ENCODE measurements around the gene CTDSPL2. TPM values are rescaled to one million over a fixed set of nuclear protein-coding genes. Genes with fewer than 3 reads are reported as not detected.

Gene CTDSPL2
- polyA plus RNA-seq, 2 of the 4 experiments (the other 2 are of a cell fraction), result 15.4 to 50.1 TPM

GRCh38 chr15:44482090-44482489, 54.7 kb downstream of the CTDSPL2 start (continued):
- TF ChIP-seq, protein P1, sequence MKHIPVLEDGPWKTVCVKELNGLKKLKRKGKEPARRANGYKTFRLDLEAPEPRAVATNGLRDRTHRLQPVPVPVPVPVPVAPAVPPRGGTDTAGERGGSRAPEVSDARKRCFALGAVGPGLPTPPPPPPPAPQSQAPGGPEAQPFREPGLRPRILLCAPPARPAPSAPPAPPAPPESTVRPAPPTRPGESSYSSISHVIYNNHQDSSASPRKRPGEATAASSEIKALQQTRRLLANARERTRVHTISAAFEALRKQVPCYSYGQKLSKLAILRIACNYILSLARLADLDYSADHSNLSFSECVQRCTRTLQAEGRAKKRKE (CRISPR knock-in tag; IDR thresholded peaks at IDR 0.05; ENCODE audit: low read depth), result no peak
- TF ChIP-seq FOXS1 (CRISPR knock-in tag; IDR thresholded peaks at IDR 0.05) (no peak), ESRRA (IDR thresholded peaks at IDR 0.05; ENCODE audit: borderline replicate concordance, low read length) (no peak)

DNA sequence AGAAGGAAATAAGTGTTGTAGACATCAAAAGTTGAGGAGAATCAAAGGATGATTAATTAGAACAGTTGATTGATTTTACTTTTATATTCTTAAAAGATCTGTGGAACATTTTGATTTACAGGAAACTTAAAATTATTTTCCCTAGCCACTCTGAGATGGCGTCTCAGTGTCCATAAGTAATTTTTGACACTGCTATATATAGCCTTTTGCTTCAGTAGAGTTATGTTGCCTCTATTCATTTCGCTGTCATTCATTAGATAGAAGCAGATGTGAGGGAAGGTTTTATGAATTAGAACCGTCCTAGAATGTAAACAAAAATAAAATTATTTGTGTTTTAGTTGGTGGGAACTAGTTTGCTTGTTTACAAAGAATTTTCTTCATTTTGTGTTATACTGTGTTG, 58.5 kb downstream of the CTDSPL2 start:
- ChIA-PET POLR2A (no interaction called here), CTCF (no interaction called here)
- no peaks in the 10 kb centered on the region for H3K9me3 ChIP-seq
- WGBS (ENCODE audit: missing lambda C conversion rate), result 91% methylated on average over 3 of the region's 3 CpGs
- ATAC-seq (no peak), FAIRE-seq (no peak), DNase-seq (ENCODE audit: low read depth in 1 of 2, low spot score in 1 of 2) (no peak)
- no peak overlapping the region for H3K4me3 ChIP-seq
- peaks cover 25% of the 10 kb centered on the region for H3K4me1 ChIP-seq
- no peak overlapping the region for H3K27ac ChIP-seq
- no peak for TF ChIP-seq SREBF2 (IDR thresholded peaks at IDR 0.05)
- TF ChIP-seq NPAS2 (CRISPR knock-in tag; IDR thresholded peaks at IDR 0.05; ENCODE audit: borderline replicate concordance), result no peak
- TF ChIP-seq HDAC2 (IDR thresholded peaks at IDR 0.05), result no peak
- TF ChIP-seq, protein P1 (CRISPR knock-in tag; IDR thresholded peaks at IDR 0.05; ENCODE audit: low read depth), result no peak
- no peak for TF ChIP-seq KDM1A (IDR thresholded peaks at IDR 0.05; ENCODE audit: low read depth)
- no peak overlapping the region for H3K4me2 ChIP-seq

DNA sequence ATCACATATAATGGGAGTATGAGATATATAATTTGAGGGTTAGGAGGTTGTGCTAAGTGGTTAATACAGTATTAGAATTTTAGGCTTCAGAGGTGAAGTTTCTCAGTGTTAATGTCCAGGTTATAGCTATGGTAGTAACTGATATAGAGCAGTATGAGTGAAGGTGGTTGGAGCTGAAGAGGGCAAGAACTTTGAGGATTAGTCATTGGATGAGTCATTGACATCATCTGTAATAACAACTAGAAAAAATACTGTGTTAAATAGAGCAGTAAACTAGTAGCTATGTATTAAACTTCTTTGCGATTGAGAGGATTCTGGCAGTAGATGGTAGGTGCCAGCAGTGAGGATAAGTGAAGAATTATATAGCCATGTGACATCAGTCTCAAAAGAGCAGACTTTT, 62.0 kb downstream of the CTDSPL2 start:
- Histone ChIP-seq H3K27ac (no peak overlapping the region), H3K4me2 (peak overlapping the region; percentile 24; the same call in 1 of the 3 replicates), H3K9me3 (no peaks in the 10 kb centered on the region), H3K4me1 (peaks cover 25% of the 10 kb centered on the region), H3K4me3 (no peak overlapping the region)
- no peak for FAIRE-seq
- POLR2A ChIA-PET, result no interaction called here
- WGBS (ENCODE audit: missing lambda C conversion rate), result 26% methylated on average over 1 of the region's 1 CpG
- CTCF ChIA-PET, result interaction anchor here (0.7 to 1.9 kb wide), 4 partner anchors 10 to 63 kb away, joined by 3 to 7 read pairs (median 3); no protein-coding TSS in a partner anchor
- peak; percentile 71 to 73 for ATAC-seq
- no peak for TF ChIP-seq ZC3H11A (IDR thresholded peaks at IDR 0.05)
- 0 out of 2 replicates have a peak, but pooled peaks have one; percentile 21 for TF ChIP-seq JUNB (IDR thresholded peaks at IDR 0.05)
- TF ChIP-seq BHLHE40 (IDR thresholded peaks at IDR 0.05; ENCODE audit: low read depth, low read length), result no peak
- TF ChIP-seq EP300 (IDR thresholded peaks at IDR 0.05), result no peak
- peak; percentile 59 for TF ChIP-seq FOSL2 (IDR thresholded peaks at IDR 0.05)
- TF ChIP-seq FOSL2 (CRISPR knock-in tag; IDR thresholded peaks at IDR 0.05), result peak; percentile 85
- peak in 1 of 2 experiments; percentile 10 for DNase-seq (ENCODE audit: low read depth in 1 of 2, low spot score in 1 of 2)

GRCh38 chr15:44490622-44491021, 63.2 kb downstream of the CTDSPL2 start:
- CTCF ChIA-PET, result interaction anchor here (0.6 to 1.9 kb wide), 3 partner anchors 11 to 19 kb away, joined by 3 to 7 read pairs (median 3); no protein-coding TSS in a partner anchor

DNA sequence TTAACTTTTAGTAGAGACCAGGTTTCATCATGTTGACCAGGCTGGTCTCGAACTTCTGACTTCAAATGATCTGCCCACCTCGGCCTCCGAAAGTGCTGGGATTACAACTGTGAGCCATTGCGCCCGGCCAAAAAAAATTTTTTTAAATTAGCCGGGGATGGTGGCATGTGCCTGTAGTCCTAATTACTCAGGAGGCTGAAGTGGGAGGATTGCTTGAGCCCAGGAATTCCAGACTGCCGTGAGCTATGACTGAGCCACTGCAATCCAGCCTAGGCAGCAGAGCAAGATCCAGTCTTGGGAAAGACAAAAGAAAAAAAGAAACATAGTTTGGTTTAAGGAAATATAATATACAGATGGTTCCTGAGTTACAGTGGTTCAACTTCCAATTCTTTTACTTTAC, 64.6 kb downstream of the CTDSPL2 start:
- ChIA-PET CTCF (no interaction called here), POLR2A (no interaction called here)
- Histone ChIP-seq H3K4me3 (no peak overlapping the region), H3K4me2 (no peak overlapping the region), H3K9me3 (no peaks in the 10 kb centered on the region), H3K4me1 (peaks cover 25% of the 10 kb centered on the region), H3K27ac (no peak overlapping the region)
- WGBS (ENCODE audit: missing lambda C conversion rate), result 98% methylated on average over 6 of the region's 7 CpGs
- no peak for DNase-seq (ENCODE audit: low read depth in 1 of 2, low spot score in 1 of 2)
- no peak for FAIRE-seq
- ATAC-seq, result no peak
- TF ChIP-seq KDM5A (IDR thresholded peaks at IDR 0.05) (no peak), CHD2 (IDR thresholded peaks at IDR 0.05; ENCODE audit: low read length, partially characterized antibody) (no peak), E2F6 (IDR thresholded peaks at IDR 0.05; ENCODE audit: borderline replicate concordance, low read depth) (no peak), ELK1 (IDR thresholded peaks at IDR 0.05; ENCODE audit: low read depth, low read length) (no peak), NFE2L2 (conservative IDR thresholded peaks at IDR 0.05; ENCODE audit: low read length) (no peak), TFCP2L1 (CRISPR knock-in tag; IDR thresholded peaks at IDR 0.05) (no peak), RNF2 (IDR thresholded peaks at IDR 0.05; ENCODE audit: borderline replicate concordance, low read depth) (no peak), CBX2 (IDR thresholded peaks at IDR 0.05; ENCODE audit: borderline replicate concordance, low read depth) (no peak), BHLHE40 (IDR thresholded peaks at IDR 0.05; ENCODE audit: low read depth, low read length) (no peak)
- TF ChIP-seq, protein P1 (CRISPR knock-in tag; IDR thresholded peaks at IDR 0.05; ENCODE audit: low read depth), result no peak

More at GRCh38 chr15:44490622-44491021, 63.2 kb downstream of the CTDSPL2 start:
- TF ChIP-seq RNF2 (IDR thresholded peaks at IDR 0.05; ENCODE audit: borderline replicate concordance, low read depth), result no peak
- no peak for TF ChIP-seq NR3C1 (IDR thresholded peaks at IDR 0.05)
- no peak for TF ChIP-seq CBX2 (IDR thresholded peaks at IDR 0.05; ENCODE audit: borderline replicate concordance, low read depth)
- no peak for TF ChIP-seq POLR2AphosphoS2 (conservative IDR thresholded peaks at IDR 0.05; ENCODE audit: low read length)
- no peak for TF ChIP-seq EHF (CRISPR knock-in tag; IDR thresholded peaks at IDR 0.05)
- no peak for TF ChIP-seq MAFK (IDR thresholded peaks at IDR 0.05; ENCODE audit: partially characterized antibody)
- TF ChIP-seq KDM1A (IDR thresholded peaks at IDR 0.05; ENCODE audit: low read depth), result no peak
- TF ChIP-seq ZC3H11A (IDR thresholded peaks at IDR 0.05), result no peak
- TF ChIP-seq JUNB (IDR thresholded peaks at IDR 0.05), result no peak
- no peak for TF ChIP-seq CHD4 (IDR thresholded peaks at IDR 0.05; ENCODE audit: borderline replicate concordance)
- Histone ChIP-seq H3K4me2 (no peak overlapping the region), H3K4me1 (peaks cover 25% of the 10 kb centered on the region), H3K9me3 (no peaks in the 10 kb centered on the region), H3K27ac (no peak overlapping the region), H3K4me3 (no peak overlapping the region)
- ATAC-seq (no peak), DNase-seq (ENCODE audit: low read depth in 1 of 2, low spot score in 1 of 2) (no peak), FAIRE-seq (no peak)
- POLR2A ChIA-PET, result no interaction called here
- WGBS (ENCODE audit: missing lambda C conversion rate), result 36% methylated on average over 3 of the region's 3 CpGs
